ENCODE data around the gene NRCAM.

Gene NRCAM

GRCh38 chr7:108292541-108292940, 163.7 kb downstream of the NRCAM start:
- DNase-seq (ENCODE audit: low read depth), result no peak
- no peak for TF ChIP-seq CTCF (IDR thresholded peaks at IDR 0.05; ENCODE audit: insufficient read depth, low read depth, low read length, missing control alignments)
- H3K4me3 ChIP-seq (ENCODE audit: low read length), result no peak overlapping the region

GRCh38 chr7:108291791-108292440, 164.3 kb downstream of the NRCAM start:
- TF ChIP-seq CTCF (IDR thresholded peaks at IDR 0.05; ENCODE audit: insufficient read depth, low read depth, low read length, missing control alignments), result no peak
- H3K4me3 ChIP-seq (ENCODE audit: low read length), result no peak overlapping the region
- no peak for DNase-seq (ENCODE audit: low read depth)

GRCh38 chr7:108291152-108291508, 165.1 kb downstream of the NRCAM start:
- H3K4me3 ChIP-seq (ENCODE audit: low read length), result no peak overlapping the region
- TF ChIP-seq CTCF (IDR thresholded peaks at IDR 0.05; ENCODE audit: insufficient read depth, low read depth, low read length, missing control alignments), result no peak
- no peak for DNase-seq (ENCODE audit: low read depth)

GRCh38 chr7:108290459-108291151, 165.6 kb downstream of the NRCAM start:
- TF ChIP-seq CTCF (IDR thresholded peaks at IDR 0.05; ENCODE audit: insufficient read depth, low read depth, low read length, missing control alignments), result no peak
- no peak overlapping the region for H3K4me3 ChIP-seq (ENCODE audit: low read length)
- DNase-seq (ENCODE audit: low read depth), result no peak

- no peak for TF ChIP-seq CTCF (IDR thresholded peaks at IDR 0.05; ENCODE audit: insufficient read depth, low read depth, low read length, missing control alignments)
- DNase-seq (ENCODE audit: low read depth), result no peak
- H3K4me3 ChIP-seq (ENCODE audit: low read length), result no peak overlapping the region
Observed at GRCh38 chr7:108289852-108290251, 166.4 kb downstream of the NRCAM start.

GRCh38 chr7:108287857-108288256, 168.4 kb downstream of the NRCAM start:
- no peak for DNase-seq (ENCODE audit: low read depth)
- TF ChIP-seq CTCF (IDR thresholded peaks at IDR 0.05; ENCODE audit: insufficient read depth, low read depth, low read length, missing control alignments), result no peak
- H3K4me3 ChIP-seq (ENCODE audit: low read length), result no peak overlapping the region
